MM.1S (cell line): ENCODE data around the gene ACOXL.

Experiments used
- DNase-seq: peaks from one replicate; pipeline ENCODE4 v3.0.0-alpha.2; 2015
- H2AFZ ChIP-seq: fragments of 300-600 bp; sonication (generic); 2 replicates; pipeline ENCODE4 v1.6.0; 2016; ENCODE audit warnings: antibody characterized with exemption, low read length
- H3F3A ChIP-seq: fragments of 300-600 bp; sonication (generic); 2 replicates; pipeline ENCODE4 v1.6.1; 2016; ENCODE audit warnings: mild to moderate bottlenecking, antibody characterized with exemption, low read length, moderate library complexity, mixed read lengths; ENCODE audit not compliant: insufficient read depth
- H3K27ac ChIP-seq: fragments of 300-600 bp; sonication (generic); 2 replicates; pipeline ENCODE4 v1.5.1; 2016; ENCODE audit warnings: mild to moderate bottlenecking, low read length
- H3K27me3 ChIP-seq: fragments of 300-600 bp; sonication (generic); replicated peaks from 2 replicates; pipeline ENCODE4 v1.6.0; 2016; ENCODE audit warnings: low read length; ENCODE audit not compliant: insufficient read depth
- H3K36me3 ChIP-seq: fragments of 300-600 bp; sonication (generic); replicated peaks from 2 replicates; pipeline ENCODE4 v1.6.1; 2016; ENCODE audit warnings: mild to moderate bottlenecking, low read length, mixed read lengths; ENCODE audit not compliant: insufficient read depth
- H3K4me1 ChIP-seq: fragments of 300-600 bp; sonication (generic); 2 replicates; pipeline ENCODE4 v1.6.1; 2016; ENCODE audit warnings: low read length, mixed read lengths
- H3K4me2 ChIP-seq: fragments of 300-600 bp; sonication (generic); 2 replicates; pipeline ENCODE4 v1.6.0; 2016; ENCODE audit warnings: low read depth, low read length
- H3K4me3 ChIP-seq: fragments of 300-600 bp; sonication (generic); 2 replicates; pipeline ENCODE4 v1.5.1; 2016; ENCODE audit warnings: low read length, mixed read lengths
- H3K79me2 ChIP-seq: fragments of 300-600 bp; sonication (generic); 2 replicates; pipeline ENCODE4 v1.6.1; 2016; ENCODE audit warnings: mixed run types, low read length, mixed read lengths
- H3K9ac ChIP-seq: fragments of 300-600 bp; sonication (generic); 2 replicates; pipeline ENCODE4 v1.6.1; 2016; ENCODE audit warnings: low read length, mixed read lengths
- H3K9me2 ChIP-seq: fragments of 300-600 bp; sonication (generic); replicated peaks from 2 replicates; pipeline ENCODE4 v1.6.1; 2016; ENCODE audit warnings: mild to moderate bottlenecking, low read length, mixed read lengths; ENCODE audit not compliant: insufficient read depth
- H3K9me3 ChIP-seq: fragments of 300-600 bp; sonication (generic); replicated peaks from 2 replicates; pipeline ENCODE4 v1.6.1; 2016; ENCODE audit warnings: mild to moderate bottlenecking, low read length, mixed read lengths; ENCODE audit not compliant: insufficient read depth
- H4K20me1 ChIP-seq: fragments of 300-600 bp; sonication (generic); 2 replicates; pipeline ENCODE4 v1.6.1; 2016; ENCODE audit warnings: mild to moderate bottlenecking, low read length, moderate library complexity, mixed read lengths; ENCODE audit not compliant: insufficient read depth
- CTCF ChIP-seq: fragments of 300-600 bp; sonication (generic); IDR thresholded peaks from 2 replicates; pipeline ENCODE4 v1.5.1; 2016; ENCODE audit warnings: antibody characterized with exemption, low read length, mixed read lengths
- EZH2 ChIP-seq: fragments of 300-600 bp; sonication (generic); optimal IDR thresholded peaks from 2 replicates; pipeline ENCODE3; 2017; ENCODE audit warnings: low read depth, mild to moderate bottlenecking, antibody characterized with exemption, low read length, mixed read lengths
- EZH2phosphoT487 ChIP-seq: fragments of 300-600 bp; sonication (generic); IDR thresholded peaks from 2 replicates; pipeline ENCODE4 v1.6.1; 2018; ENCODE audit warnings: antibody characterized with exemption, low read length

ACOXL gene

DNA sequence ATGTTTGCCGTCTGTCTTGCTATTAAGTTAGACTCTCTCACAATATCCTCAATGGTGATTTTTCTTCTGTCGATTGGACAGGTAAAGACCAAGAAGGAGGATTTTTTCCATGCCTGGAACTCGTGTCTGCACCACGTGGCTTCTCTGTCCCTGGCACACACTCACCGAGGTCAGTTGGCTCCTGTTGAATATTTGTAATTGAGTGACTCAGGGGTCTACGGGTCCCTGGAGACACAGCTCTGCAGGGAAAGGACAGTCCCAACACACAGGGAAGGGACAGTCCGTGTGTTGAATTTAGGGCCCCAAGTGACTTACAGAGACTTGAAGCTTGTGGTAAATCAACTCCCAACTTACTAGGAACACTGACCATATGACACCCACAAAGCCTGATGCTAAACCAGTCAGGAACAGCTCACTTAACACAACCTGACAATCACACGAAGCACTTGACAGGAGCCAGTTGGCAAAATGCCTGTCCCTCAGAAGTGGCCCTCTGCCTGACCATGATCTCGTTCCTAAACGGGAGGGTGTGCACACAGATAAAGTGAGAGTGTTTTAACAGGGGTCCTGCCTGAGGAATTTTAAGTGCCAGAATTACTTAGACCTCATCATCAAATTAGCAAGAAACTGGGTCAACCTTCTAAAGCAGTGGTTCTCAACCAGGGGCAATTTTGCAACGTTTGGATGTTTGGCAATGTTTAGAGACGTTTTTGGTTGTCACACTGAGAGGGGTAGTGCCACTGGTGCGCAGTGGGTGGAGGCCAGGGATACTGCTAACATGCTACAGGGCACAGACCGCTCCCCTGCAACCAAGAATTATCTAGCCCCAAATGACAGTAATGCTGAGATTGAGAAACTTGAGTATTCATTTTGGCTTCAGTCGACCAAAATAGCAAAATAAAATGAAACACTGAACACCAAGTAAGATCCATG is 299.4 kb downstream of the ACOXL start:
- DNase-seq: no peak
- Histone ChIP-seq H3F3A (no peaks in the 10 kb centered on the region), H3K27me3 (no peaks in the 10 kb centered on the region), H3K36me3 (no peaks in the 10 kb centered on the region), H3K9me3 (no peaks in the 10 kb centered on the region), H3K27ac (no peak overlapping the region), H4K20me1 (no peaks in the 10 kb centered on the region), H3K9ac (no peak overlapping the region), H3K4me3 (no peak overlapping the region), H3K4me1 (peaks cover 20% of the 10 kb centered on the region), H3K79me2 (no peaks in the 10 kb centered on the region), H3K9me2 (no peaks in the 10 kb centered on the region), H2AFZ (no peak overlapping the region), H3K4me2 (no peak overlapping the region)
- TF ChIP-seq EZH2phosphoT487 (no peak), EZH2 (no peak), CTCF (no peak)

DNA sequence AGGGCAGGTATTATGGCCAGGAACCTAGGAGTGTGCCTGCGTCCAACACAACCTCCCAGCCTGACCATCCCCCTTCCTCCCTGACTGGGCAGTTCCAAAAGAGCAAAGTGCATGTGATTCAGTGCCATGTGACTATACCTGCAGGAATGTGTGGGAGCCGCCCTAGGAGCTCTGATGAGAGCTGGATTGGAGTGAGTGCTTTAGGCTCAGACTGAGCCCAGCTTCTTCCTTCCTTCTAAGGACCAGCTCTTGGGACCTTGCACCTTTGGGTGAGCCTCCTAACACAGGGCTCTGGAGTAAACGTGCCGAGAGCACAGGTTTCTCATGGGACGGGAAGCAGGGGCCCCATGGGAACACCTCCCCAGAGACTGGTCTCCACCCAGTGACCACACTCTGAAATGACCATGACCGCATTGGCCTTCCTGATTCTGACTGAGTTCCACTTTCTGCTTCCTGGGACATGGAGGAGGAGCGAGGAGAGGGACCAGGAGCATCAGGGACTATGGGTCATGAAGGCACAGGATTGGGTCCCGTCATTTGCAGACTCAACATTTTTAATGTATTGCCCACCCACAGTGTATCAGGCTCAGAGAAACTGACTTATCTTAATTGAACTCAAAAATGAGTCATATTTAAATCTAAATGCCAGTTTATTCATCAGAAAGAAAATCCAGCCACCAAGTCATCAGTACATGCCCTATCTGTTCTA is 300.5 kb downstream of the ACOXL start:
- Histone ChIP-seq H3K27me3 (no peaks in the 10 kb centered on the region), H3K79me2 (no peaks in the 10 kb centered on the region), H3K36me3 (no peaks in the 10 kb centered on the region), H2AFZ (no peak overlapping the region), H3K4me3 (no peak overlapping the region), H3F3A (no peaks in the 10 kb centered on the region), H3K4me2 (no peak overlapping the region), H3K9ac (no peak overlapping the region), H3K27ac (no peak overlapping the region), H3K9me2 (no peaks in the 10 kb centered on the region), H3K9me3 (no peaks in the 10 kb centered on the region), H4K20me1 (no peaks in the 10 kb centered on the region), H3K4me1 (peaks cover 30% of the 10 kb centered on the region)
- TF ChIP-seq EZH2phosphoT487: no peak
- TF ChIP-seq EZH2: no peak
- no peak for TF ChIP-seq CTCF
- no peak for DNase-seq

DNA sequence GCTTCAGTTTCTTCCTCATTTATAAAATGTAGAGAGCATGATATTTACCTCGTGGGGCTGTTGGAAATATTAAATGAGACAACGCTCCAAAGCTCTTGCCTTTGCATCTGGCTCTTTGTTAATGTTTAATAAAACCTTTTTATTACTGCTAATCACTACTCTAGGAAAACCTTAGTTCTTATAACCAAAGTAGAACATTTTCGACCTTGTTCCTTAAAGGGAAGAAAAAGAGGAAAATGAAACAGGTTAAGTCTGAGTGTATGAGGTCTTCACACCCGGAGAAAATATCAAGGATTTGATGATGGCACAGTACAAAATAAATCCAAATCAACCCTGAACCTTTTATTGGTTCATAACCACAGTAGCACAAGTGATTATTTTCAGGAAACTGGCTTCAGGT is 301.8 kb downstream of the ACOXL start:
- Histone ChIP-seq H3F3A (no peaks in the 10 kb centered on the region), H3K4me3 (no peak overlapping the region), H3K27ac (no peak overlapping the region), H3K36me3 (no peaks in the 10 kb centered on the region), H4K20me1 (no peaks in the 10 kb centered on the region), H3K9ac (no peak overlapping the region), H3K9me3 (no peaks in the 10 kb centered on the region), H3K4me2 (no peak overlapping the region), H3K79me2 (no peaks in the 10 kb centered on the region), H3K4me1 (peaks cover 42% of the 10 kb centered on the region), H3K9me2 (no peaks in the 10 kb centered on the region), H2AFZ (no peak overlapping the region), H3K27me3 (no peaks in the 10 kb centered on the region)
- TF ChIP-seq EZH2phosphoT487 (no peak), EZH2 (no peak), CTCF (no peak)
- no peak for DNase-seq
